AG20443 (cell line): ENCODE measurements around the gene AIFM1.
A peak's percentile ranks its signal among the peaks of the same experiment; 100 is the strongest.
"Not testable (repeated sequence)": the region's sequence is repeated elsewhere in the genome, so short reads cannot be mapped to it uniquely, and the experiment has no call there.

Experiments used
- DNase-seq: peaks from one replicate; pipeline ENCODE4 v3.0.0; 2012; ENCODE audit warnings: low spot score, mixed read lengths

Gene AIFM1

DNA sequence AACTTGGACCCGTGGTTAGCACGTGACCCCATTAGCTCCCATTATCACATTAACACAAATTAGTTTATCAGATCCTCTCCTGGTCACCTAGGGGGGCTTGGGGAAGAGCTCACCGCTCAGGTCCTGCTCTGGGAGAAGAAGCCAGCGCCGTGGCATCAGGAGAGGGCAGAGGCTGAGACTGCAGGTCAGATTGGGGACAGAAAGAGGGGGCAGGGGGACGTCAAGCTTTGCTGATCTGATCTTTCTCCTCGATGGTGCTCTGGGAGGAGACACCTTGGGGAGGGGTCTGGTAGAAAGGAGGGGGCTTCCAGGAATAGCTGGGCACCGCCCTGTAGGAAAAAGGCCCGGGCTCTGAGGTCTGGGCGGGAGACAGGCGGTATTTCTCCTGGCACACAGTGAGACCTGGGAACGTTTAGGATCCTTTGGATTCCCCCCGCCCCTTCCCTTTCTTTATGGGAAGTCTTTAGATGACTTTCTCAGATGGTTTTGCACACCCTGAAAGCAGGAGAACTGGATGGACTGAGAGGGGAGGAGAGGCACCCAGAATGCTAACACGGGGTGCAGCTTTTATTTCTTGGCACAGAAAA, 46.2 kb downstream of the AIFM1 start:
- DNase-seq, result no peak

DNA sequence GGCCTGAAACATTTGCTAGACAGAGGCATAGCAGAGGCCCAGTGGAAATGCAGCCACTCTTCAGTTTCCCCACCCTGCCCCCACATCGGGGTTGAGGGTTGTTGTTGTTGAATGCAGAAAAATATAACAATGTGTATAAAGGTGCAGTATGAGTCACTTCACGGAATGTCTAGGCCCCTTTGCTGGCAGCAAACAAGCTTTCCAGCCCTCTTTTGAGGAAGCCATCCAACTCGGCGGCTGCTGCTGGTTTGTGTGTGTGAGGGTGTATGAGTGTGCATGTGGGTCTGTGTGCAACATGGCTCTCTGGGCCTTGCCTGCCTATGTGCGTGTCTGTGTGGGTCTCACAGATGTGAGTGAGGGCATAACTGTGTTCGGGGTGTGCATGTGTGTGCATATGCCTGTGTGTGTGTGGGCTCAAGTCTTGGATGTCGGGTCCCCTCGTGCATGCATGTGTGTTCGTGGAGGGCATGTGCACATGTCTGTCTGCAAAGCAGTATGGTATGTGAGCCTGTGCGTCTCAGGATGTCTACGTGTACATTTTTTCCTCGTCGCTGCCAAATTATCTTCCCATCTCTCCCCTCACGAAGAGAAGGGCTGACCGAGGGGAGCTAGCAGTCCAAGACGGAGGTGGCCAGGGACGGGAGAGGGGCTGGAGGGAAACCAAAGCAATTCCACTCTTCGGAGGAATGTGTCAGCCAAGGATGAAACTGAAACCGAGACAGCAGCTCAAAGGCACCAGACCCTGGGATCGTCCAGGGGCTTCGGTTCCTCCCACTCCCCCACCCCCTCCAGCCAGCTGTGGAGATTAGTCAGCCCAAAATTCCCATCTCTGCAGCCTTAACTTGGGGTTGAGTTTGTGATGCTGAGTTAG, 47.0 kb downstream of the AIFM1 start:
- DNase-seq, result peak; percentile 27

DNA sequence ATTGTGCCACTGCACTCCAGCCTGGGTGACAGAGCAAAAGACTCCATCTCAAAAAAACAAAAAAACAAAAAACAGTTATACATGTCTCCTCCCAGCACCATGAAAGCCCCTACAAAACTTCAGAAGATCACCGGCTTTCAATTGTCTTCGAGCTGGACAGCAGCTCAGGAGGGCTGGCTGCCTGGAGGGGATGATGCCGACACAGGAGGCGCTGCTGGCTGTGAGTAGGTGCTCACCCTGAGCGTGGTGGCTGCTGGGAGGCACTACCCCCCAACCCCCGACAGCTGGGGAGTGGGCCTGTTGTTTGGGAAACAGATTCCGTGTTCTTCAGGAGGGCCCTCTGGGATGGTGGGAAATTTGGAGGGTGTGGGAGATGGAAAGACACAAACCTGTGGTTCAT, 48.5 kb downstream of the AIFM1 start:
- no peak for DNase-seq

DNA sequence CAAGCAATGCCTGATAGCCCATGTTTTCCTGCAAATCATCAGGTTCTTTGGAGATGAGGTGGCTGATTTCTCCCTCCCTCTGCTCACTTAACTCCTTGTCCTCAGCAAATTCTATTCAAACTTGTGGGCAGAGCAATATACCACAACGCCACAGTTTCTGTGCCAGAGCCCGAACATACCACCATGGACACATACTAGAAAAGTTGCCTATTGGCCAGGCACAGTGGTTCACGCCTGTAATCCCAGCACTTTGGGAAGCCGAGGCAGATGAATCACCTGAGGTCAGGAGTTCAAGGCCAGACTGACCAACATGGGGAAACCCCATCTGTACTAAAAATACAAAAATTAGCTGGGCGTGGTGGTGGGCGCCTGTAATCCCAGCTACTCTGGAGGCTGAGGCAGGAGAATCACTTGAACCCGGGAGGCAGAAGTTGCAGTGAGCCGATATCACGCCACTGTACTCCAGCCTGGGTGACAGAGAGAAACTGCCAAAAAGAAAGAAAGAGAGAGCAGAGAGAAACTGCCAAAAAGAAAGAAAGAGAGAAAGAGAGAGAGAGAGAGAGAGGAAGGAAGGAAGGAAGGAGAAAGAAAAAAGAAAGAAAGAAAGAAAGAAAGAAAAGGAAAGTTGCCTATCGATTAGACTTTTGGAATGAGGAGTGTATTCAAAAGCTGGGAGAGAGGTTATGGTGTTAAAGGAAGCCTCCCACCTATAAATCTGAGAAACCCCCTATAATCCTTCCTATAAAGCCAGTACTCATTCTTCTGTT, 50.3 kb downstream of the AIFM1 start:
- DNase-seq, result not testable (repeated sequence)

DNA sequence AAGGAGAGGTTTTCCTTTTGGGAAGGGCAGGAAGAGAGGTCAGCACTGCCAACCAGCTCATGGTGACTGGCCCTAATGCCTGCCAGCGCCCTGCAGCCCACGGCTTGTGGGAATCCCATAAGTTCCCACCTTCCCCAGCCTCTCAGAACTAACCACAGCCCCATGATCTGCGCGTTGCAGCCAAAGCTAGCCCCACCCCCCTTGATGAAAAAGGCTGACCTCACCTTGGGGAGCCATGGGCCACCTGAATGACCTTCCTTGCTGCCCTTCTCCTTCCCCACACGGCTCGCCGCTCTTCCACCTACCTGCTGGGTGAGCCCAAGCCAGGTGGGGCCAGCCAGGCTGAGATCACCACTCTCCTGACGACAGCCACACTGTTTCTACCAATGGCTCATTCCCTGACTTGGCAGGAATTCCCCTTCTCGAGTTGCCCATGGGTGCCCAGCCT, 51.5 kb downstream of the AIFM1 start:
- no peak for DNase-seq

DNA sequence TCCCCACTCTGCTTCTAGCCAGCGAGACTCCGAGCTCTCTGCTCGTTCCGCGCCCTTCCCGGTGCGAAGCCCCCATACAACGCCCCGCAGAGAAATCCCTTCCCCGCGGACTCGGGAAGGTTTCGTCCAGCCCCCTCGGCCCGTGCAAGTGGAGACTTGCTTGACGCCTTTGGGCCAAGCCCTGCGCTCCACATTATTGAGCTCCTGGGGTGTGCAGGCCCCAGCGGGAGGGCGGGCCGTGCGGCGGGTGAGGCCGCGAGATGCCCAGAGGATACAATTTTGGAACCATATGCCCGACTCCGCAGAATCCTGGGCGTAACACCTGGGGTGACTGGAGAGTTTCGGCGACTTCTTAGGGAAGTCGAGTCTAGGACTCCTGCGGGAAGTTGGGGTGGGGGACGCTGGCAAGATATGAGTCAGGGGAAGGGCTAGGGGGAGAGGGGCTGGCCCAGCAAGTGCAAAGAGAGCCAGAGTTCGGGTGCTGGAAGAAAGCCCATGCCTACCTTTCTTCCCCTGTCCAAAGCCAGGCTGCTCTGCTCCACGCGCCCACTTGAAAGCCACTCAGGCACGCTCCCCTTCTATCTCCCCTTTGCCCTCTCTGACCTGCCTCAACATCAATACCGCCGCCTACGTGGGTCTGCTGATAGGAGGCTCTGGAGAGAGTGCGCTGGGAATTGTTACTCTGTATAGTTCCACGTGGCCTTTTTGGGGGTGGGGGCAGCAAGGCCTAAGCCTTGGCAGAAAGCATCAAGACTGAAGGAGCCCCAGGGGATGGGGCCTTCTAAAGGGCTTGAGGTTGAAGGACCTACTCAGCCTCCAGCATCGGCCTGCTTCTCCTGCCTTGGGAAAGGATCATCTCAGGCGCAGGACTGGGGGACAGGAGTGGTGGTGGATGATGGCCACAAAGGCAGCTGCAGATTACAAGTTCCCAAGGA, 54.2 kb downstream of the AIFM1 start:
- peak; percentile 26 for DNase-seq

DNA sequence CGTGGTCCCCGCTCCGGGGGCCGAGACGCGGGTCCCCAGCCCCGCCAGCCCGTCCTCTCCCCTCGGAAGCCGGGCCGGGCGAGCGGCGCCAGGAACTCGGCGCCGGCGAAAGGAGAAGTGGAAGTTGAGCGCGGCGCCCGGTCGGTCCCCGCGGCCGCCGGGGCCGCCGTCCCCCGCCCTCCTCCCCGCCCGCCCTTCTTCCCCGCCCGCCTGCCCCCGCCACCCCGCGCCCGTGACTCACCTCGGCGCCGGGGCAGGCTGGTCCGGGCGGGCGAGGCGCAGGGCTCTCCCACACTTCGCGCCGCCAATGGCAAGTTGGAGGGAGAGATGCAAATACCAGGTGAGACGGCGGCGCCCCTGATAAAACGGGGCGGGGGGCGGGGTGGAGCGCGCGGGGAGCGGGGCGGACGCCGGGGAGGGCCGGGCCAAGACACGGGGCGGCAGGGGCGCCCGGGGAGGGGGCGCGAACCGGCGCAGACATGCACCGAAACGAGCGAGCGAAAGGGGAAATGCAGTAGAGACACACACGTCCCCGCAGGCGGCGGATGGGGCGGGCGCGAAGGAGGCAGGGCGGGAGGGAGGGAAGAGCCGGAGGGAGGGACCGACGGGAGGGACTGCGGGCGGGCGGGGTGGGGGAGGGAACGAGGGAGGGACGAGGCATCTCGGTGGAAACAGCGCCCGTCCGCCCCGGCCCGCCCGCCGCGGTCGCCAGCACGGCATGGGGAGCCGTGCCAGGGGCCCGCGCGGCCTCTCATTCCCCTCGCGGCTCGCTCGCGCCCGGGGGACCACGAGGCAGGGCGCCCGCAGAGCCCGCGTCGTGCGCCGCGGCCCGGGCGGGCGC, 55.0 kb downstream of the AIFM1 start, which contains the start of gene ELF4:
Gene ELF4 (minus strand): TSS at position 119 of the 841 bp plus-strand sequence. CDS start 29,167 bp downstream, outside the sequence.
- DNase-seq, result peak; percentile 76

DNA sequence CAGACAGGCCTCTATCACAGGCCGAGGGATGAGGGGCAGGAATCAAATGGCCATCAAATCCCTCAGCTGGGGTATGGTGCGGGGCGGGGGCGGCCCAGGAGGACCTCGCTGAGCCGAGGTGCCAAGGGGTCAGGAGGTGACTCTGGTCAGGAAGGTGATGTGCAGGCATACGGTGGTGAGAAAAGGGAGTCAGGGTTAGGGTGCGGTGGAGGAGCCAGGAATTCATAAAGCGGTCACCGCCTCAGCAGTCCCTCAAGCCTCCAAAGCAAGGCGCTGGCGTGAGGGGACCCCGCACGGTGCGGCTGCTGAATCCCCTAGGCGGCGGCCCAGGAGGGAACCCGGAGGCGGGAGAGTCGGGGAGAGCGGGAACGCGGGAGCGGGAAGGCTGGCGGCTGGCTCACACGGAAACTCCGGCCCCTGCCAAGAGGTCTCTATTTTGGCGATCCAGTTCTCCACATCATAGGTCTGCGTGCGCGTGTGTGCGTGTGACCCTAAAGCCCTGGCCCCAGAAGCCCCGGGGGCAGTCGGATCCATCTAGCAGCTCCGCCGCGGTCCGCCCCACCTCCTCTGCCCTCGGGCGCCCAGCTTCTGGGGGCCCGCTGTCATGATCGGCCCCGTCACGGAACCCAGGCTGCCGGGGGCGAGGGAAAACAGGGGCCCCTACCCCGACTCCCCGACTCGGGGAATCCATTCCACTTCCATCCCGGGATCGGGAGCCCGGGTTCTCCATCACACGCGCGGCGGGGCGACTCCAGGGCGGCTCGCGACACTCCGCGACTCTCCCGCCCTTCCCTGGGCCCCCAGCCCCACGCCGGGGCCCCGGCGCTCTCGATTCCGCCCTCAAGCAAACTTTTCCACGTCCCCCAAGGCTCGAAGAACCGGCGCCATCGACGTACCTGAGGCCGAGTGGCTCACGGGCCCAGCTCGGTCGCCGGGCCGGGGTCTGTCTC, 55.9 kb downstream of the AIFM1 start:
- peak; percentile 18 for DNase-seq

DNA sequence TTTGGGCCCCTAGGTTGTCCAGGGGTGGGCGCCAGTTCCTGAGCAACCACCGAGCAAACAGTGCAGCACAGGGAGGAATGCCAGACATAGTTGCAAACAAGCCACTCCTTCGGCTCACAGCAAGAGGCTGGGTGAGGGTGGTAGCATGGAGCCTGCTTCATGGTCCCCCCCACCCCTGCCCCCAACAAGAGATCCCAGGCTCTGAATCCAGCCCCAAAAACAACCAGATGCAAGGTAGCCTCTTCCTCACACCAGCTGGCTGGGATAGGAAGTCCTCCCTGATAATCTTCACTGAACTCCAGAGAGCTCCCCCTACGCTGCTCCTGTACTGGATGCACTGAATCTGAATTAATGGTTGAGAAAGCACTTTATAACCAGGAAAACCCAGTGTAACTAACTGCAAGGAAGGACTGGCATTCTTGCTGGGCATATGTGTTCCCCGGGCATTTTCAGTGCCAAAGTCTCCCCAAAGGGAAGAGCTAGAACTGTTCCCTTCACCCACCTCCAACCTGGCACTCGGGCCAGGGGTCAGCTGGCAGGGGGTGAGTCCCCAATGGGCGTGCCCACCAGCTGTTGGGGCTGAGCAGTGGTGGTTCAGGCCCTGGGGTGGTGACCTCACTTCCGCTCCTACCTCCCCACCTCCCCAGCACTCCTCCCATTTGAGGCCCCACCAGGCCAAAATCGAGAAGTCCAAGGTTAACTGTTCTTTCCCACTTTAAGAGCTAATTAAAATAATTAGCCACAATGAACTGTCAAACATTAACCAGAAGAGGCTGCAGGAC, 56.8 kb downstream of the AIFM1 start:
- DNase-seq, result peak; percentile 57

DNA sequence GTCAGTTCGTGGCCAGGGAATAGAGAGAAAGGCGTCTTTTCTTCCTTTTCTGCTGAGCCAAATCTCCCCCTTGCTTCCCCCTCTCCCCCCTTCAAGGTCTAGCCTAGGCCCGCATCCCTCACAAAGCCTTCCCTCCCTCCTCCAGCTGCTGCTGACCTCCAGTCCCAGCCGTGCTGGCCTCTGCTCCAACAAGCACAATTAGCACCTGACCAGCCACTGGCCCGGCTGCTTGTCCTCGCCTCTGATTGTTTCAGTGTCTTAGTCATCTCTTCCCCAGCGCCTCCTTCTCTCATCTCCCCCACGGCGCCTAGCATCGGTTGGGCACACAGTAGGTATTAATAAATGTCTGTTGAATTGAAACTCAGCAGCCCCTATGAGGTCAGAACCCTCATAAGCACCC, 59.6 kb downstream of the AIFM1 start:
- DNase-seq, result no peak

DNA sequence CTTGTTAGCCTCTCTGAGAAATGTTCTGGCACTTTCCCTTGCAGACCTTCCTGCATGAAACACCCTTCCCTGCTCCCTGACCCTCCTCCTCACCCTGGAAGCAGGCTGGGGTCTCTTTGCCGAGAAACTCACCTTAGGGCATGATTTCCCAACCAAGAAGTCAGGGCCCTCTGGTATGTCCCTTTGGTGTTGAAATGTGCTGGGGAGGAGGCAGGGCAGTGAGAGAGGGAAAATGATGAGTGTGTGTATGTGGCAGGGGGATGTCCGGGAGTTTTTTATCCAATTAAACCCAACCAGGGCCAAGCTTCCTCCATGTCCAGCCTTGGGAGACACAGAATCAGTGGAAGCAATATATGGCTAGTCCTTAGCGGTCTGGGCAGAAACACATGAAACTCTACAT, 60.4 kb downstream of the AIFM1 start:
- no peak for DNase-seq

DNA sequence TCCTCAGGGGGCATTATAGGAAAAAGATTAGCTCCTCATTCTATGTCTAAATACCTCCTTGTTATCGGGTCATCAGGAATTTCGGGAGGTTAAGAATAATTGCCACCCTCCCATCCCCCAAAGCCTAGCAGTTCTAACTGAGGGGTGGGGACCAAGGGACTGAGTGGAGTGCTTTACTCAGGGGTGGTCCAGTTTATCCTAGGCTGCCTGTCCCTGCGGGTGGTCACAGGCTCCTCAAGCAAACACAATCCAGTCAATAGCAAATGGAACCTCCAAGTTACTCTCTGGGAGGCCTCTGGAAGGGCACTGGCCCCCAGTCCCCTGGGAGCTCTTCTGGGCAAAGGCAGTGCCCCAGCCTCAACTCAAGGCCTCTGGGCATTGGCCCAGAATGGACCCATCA, 62.0 kb downstream of the AIFM1 start:
- DNase-seq, result no peak

DNA sequence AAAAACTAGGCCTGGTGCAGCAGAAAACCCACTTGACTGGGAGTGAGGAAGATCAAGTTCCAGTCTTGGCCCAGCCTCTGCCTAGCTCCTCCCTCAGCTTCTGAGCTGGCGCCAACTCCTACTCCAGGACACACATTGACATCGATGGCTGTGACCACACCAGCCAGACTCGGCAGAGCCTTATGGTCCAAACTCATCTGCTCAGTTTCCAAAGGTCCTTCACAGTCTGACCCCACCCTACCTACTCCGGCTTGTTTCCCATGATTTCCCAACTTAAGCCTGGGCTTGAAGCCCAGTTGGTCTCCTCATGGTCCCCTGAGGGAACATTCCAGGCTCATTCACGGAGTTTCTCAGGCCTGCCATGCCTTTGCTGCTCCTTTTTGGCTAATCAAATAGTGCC, 65.5 kb downstream of the AIFM1 start:
- peak; percentile 81 for DNase-seq

DNA sequence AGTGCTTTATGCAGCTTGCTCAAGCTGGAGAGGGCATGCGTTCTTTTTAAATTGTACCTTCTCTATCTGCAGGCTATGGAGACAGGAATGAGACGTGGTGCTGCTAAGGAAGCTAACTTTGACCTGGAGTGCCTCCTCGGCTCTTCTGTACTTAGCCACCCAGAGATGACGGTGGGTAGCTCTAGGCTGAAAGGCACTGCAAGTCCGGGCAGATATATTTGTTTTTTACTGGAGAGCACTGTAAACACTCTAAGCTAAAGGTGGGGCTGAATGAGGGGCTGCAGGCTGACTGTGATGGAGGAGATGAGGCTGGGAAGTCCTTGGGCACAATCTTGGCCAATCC, 67.5 kb downstream of the AIFM1 start:
- no peak for DNase-seq

DNA sequence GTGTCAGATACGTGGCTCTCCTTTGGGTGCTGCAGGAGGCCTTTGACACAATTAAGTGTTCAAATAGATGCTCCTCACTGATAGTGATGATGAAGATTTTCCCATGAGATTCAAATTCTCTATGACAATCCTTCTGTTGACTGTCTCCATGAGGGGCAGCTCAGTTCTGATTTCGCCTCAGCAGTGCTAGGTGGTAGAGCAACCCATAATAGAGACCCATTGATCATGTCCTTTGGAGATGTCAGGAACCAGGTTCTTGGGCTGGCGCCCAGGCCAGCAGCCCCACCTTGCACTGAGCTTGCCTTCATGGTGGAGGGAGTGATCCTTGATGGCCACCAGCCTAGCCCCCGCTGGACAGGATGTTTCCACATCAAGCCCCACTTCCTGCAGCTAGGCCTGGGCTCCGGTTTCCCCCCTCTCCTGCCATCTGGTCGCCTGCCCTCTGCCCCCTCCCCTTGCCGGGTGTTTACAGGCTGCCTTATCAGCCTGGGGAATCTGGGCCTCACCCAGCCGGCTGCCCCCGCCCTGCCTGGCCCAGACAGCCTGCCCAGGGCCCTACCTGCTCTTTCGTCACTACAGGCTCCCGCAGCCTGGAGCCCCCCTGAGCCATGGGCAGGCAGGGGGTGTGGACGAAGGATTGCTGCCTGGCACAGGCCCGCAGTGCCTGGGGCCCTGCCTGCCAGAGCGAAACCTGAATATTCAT, 68.0 kb downstream of the AIFM1 start:
- no peak for DNase-seq

DNA sequence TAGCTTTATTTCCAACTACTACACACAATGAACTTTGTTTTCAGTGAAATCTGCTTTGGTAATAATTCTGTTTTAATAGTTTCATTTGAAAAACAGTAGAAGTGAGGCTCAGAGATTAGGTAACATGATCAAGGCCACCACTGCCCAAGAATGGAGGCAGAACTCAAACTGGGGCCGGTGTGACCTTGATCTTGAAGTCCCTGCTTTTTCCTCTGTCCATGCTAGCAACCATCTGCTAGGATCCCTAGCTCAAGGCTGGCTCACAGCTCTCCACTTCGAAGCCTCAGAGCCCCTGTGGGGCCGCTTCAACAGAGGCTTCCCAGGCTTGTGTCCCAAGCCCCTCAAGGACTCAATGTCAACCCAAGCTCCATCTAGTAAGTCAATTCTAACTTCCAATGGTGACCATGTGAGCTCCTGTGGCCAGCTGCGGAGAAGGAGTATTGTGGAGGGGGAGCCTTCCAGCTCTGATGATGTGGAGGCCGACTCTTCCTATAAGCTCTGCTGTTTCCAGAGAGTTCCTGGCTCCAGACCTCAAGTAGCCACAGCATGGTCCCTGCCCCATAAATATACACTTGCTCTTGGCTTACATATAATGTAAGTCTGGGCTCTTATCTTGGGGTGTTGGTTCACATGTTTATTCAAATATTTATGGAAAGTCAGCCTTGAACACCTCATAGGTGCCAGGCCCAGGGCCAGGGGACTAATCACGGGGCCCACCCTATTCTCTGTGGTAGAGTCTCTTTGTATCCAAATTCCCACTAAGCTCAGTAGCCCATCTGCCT, 70.2 kb downstream of the AIFM1 start:
- DNase-seq, result no peak

DNA sequence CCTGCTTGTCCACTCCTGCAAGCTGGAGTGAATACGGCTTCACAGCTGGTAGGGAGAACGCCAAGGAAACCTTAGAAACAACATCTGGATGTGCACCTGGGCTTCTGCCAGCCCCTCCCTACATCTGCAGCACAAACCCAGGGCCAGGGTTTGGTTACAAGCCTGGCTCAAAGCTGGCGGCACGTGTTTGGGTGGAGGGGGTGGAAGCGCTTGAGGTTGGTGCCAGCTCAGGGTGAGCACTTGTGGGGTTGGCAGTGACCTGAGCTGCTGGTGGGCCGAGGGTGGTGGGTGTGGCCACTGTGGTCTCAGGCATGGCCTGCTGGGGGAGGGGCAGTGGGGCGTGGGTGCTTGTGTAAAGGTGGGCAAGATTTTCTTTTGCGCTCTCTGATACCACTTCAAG, 70.9 kb downstream of the AIFM1 start:
- no peak for DNase-seq
